OCI-LY7 (cell line): ENCODE results near the gene CORIN. TPM values are rescaled to one million over a fixed set of nuclear protein-coding genes. Genes with fewer than 3 reads are reported as not detected.
"Not testable (repeated sequence)": the region's sequence is repeated elsewhere in the genome, so short reads cannot be mapped to it uniquely, and the experiment has no call there.

Experiments used
- BruUV-seq: library from RNA; stranded (reverse); fragments of 400-500 nt; replicated peaks from 2 replicates; lab custom pipeline; 2021; lab: Mats Ljungman, UMichigan
- CTCF ChIA-PET: fragments of 300-600 bp; sonication (Branson Sonifier 250); formaldehyde crosslinking; loops from one replicate; lab custom pipeline; 2022; ENCODE audit warnings: antibody characterized with exemption; ENCODE audit not compliant: unreplicated experiment; lab: Charles Lee
- POLR2A ChIA-PET: fragments of 300-600 bp; sonication (Branson Sonifier 250); formaldehyde crosslinking; loops from one replicate; lab custom pipeline; 2022; ENCODE audit warnings: antibody characterized with exemption; lab: Charles Lee
- DNase-seq: peaks from one replicate; pipeline ENCODE4 v3.0.0-alpha.2; 2015; ENCODE audit warnings: low spot score
- H2AFZ ChIP-seq: fragments of 200-600 bp; sonication (generic), shearing (Covaris generic); 2 replicates; pipeline ENCODE4 v1.6.1; 2014; ENCODE audit warnings: mild to moderate bottlenecking, antibody characterized with exemption, low read length, moderate library complexity
- H3K27ac ChIP-seq: fragments of 200-600 bp; sonication (generic); 2 replicates; pipeline ENCODE4 v1.5.1; 2014; ENCODE audit warnings: mixed run types, low read depth, mild to moderate bottlenecking, moderate library complexity, low read length, inconsistent platforms; ENCODE audit not compliant: poor library complexity, severe bottlenecking
- H3K36me3 ChIP-seq: fragments of 200-600 bp; sonication (generic); 2 replicates; pipeline ENCODE4 v1.6.1; 2014; ENCODE audit warnings: mild to moderate bottlenecking, antibody characterized with exemption, low read length, moderate library complexity, mixed read lengths; ENCODE audit not compliant: insufficient read depth
- H3K4me1 ChIP-seq: fragments of 200-600 bp; sonication (generic); 2 replicates; pipeline ENCODE4 v1.5.1; 2014; ENCODE audit warnings: mild to moderate bottlenecking, low read length; ENCODE audit not compliant: insufficient read depth, poor library complexity, severe bottlenecking
- H3K4me2 ChIP-seq: fragments of 200-600 bp; sonication (generic); 2 replicates; pipeline ENCODE4 v1.6.1; 2014; ENCODE audit warnings: mild to moderate bottlenecking, low read length
- H3K4me3 ChIP-seq: fragments of 200-600 bp; sonication (generic); 2 replicates; pipeline ENCODE4 v1.5.1; 2014; ENCODE audit warnings: mild to moderate bottlenecking, low read depth, low read length; ENCODE audit not compliant: poor library complexity, severe bottlenecking
- H3K79me2 ChIP-seq: fragments of 200-600 bp; sonication (generic); 2 replicates; pipeline ENCODE4 v1.6.1; 2016; ENCODE audit warnings: low read depth, mild to moderate bottlenecking, low read length, moderate library complexity, mixed read lengths; ENCODE audit not compliant: insufficient read depth
- H3K9me2 ChIP-seq: fragments of 200-600 bp; sonication (generic); 2 replicates; pipeline ENCODE4 v1.6.1; 2016; ENCODE audit warnings: mild to moderate bottlenecking, low read length, mixed read lengths; ENCODE audit not compliant: insufficient read depth
- H3K9me3 ChIP-seq: fragments of 200-600 bp; sonication (generic); 2 replicates; pipeline ENCODE4 v1.6.1; 2014; ENCODE audit warnings: mild to moderate bottlenecking, mixed run types, low read length, mixed read lengths
- H4K20me1 ChIP-seq: fragments of 200-600 bp; sonication (generic); 2 replicates; pipeline ENCODE4 v1.6.1; 2014; ENCODE audit warnings: mild to moderate bottlenecking, antibody characterized with exemption, low read length, moderate library complexity, mixed read lengths; ENCODE audit not compliant: insufficient read depth
- CTCF ChIP-seq: fragments of 200-600 bp; sonication (generic); conservative IDR thresholded peaks from 2 replicates; pipeline ENCODE4 v1.5.1; 2014; ENCODE audit warnings: mild to moderate bottlenecking, antibody characterized with exemption, low read length, moderate library complexity, mixed read lengths
- EZH2phosphoT487 ChIP-seq: fragments of 200-600 bp; sonication (generic); IDR thresholded peaks from 2 replicates; pipeline ENCODE4 v1.6.1; 2018; ENCODE audit warnings: low read depth, borderline replicate concordance, mild to moderate bottlenecking, mixed run types, antibody characterized with exemption, low read length, moderate library complexity, mixed read lengths
- intact Hi-C: fragments of 100-400 bp; cut with micrococcal nuclease; formaldehyde crosslinking; loops from one replicate; pipeline ENCODE4 v1.10.0; 2022; ENCODE audit not compliant: unreplicated experiment
- microRNA-seq: library from miRNA; unstranded; fragments of <30 nt; microRNA quantifications from one replicate; pipeline ENCODE4 v1.2.0, GENCODE V29; 2022; ENCODE audit warnings: borderline replicate concordance
- small RNA-seq: library from RNA; depleted of rRNA; stranded (forward); fragments of <200 nt; gene quantifications from one replicate; pipeline ENCODE3, GENCODE V24; 2014
- total RNA-seq, 2 experiments: library from RNA; depleted of rRNA in 1 of 2; stranded (reverse); fragments of >200 nt in 1 of 2; shearing (Covaris generic) in 1 of 2; gene quantifications; 2 replicates each; pipeline ENCODE4 v1.2.3, GENCODE V29; 2014 to 2022

CORIN gene
- total RNA-seq, 2 experiments from 2014 or later: 0.40 TPM; not detected in 1

- POLR2A ChIA-PET: interaction anchor here (0.5 to 2.6 kb wide), 2 partner anchors 13 to 924 kb away, joined by 3 to 8 read pairs; no protein-coding TSS in a partner anchor
- no peak overlapping the region for H2AFZ ChIP-seq
Observed at GRCh38 chr4:47550899-47551548, 286.8 kb downstream of the CORIN start.

GRCh38 chr4:47550357-47550756, 287.5 kb downstream of the CORIN start:
- intact Hi-C loops, H3K36me3 ChIP-seq, H4K20me1 ChIP-seq, DNase-seq, H3K4me3 ChIP-seq, H3K4me2 ChIP-seq, H3K79me2 ChIP-seq, CTCF ChIA-PET, H3K9me2 ChIP-seq, BruUV-seq, H3K27ac ChIP-seq, H2AFZ ChIP-seq, H3K4me1 ChIP-seq, H3K9me3 ChIP-seq: not testable (repeated sequence)
- POLR2A ChIA-PET: interaction anchor here (0.7 to 2.6 kb wide), 3 partner anchors 9 to 115 kb away, joined by 3 to 8 read pairs (median 5); no protein-coding TSS in a partner anchor

More at GRCh38 chr4:47550899-47551548, 286.8 kb downstream of the CORIN start:
- H3K4me2 ChIP-seq: no peak overlapping the region
- H4K20me1 ChIP-seq: no peaks in the 10 kb centered on the region
- TF ChIP-seq EZH2phosphoT487: no peak
- no peak for TF ChIP-seq CTCF
- no peaks in the 10 kb centered on the region for H3K9me2 ChIP-seq
- H3K4me3 ChIP-seq: no peak overlapping the region
- CTCF ChIA-PET: no interaction called here
- no TSS peak for BruUV-seq
- no peaks in the 10 kb centered on the region for H3K79me2 ChIP-seq
- no peaks in the 10 kb centered on the region for H3K4me1 ChIP-seq
- DNase-seq: no peak
- H3K36me3 ChIP-seq: peaks cover 6% of the 10 kb centered on the region; the same call in 1 of the 2 replicates
- H3K27ac ChIP-seq: no peak overlapping the region
- intact Hi-C loops: no loop called here
- H3K9me3 ChIP-seq: no peaks in the 10 kb centered on the region

Small RNAs within 50 kb of the gene (microRNA-seq; reads per million reads assigned to microRNA genes)
- gene MIR8053: not detected

Small RNAs within 50 kb of the gene (small RNA-seq; reads per million reads assigned to genes)
- not detected for gene MIR8053

Other genes with a start within 250 kb of the CORIN start
- 17.7 and 17.9 TPM in 2 replicates for gene NFXL1, start 76.5 kb upstream of the CORIN start, total RNA-seq (2014; rRNA removed; shearing (Covaris generic))
- gene NFXL1, start 76.5 kb upstream of the CORIN start, total RNA-seq (2022): 26.4 and 28.4 TPM in 2 replicates
- not detected in 2 replicates for gene CNGA1, start 178.6 kb upstream of the CORIN start, total RNA-seq (2014; rRNA removed; shearing (Covaris generic))
- gene CNGA1, start 178.6 kb upstream of the CORIN start, total RNA-seq (2022): not detected in 2 replicates
- gene NIPAL1, start 178.7 kb upstream of the CORIN start, total RNA-seq (2014; rRNA removed; shearing (Covaris generic)): 0.28 and 1.1 TPM in 2 replicates
- gene NIPAL1, start 178.7 kb upstream of the CORIN start, total RNA-seq (2022): 1.7 and 1.9 TPM in 2 replicates